Measurements from ENCODE around the gene RELT. TPM values are rescaled to one million over a fixed set of nuclear protein-coding genes. Genes with fewer than 3 reads are reported as not detected.

The RELT gene
- total RNA-seq, 1 experiment from 2014 or later: 10.1 TPM

GRCh38 chr11:73405146-73405510 lies 28.9 kb downstream of the RELT start:
- Histone ChIP-seq H3K36me3 (peaks cover under 1% of the 10 kb centered on the region; the same call in 1 of the 2 replicates), H3K27me3 (no peaks in the 10 kb centered on the region), H3K4me3 (no peak overlapping the region), H3K4me1 (peaks cover under 1% of the 10 kb centered on the region; the same call in 1 of the 2 replicates), H3K9me3 (replicated peaks) (no peaks in the 10 kb centered on the region), H3K27ac (no peak overlapping the region)
- DNase-seq: no peak

- Histone ChIP-seq H3K36me3 (no peaks in the 10 kb centered on the region; the same call in 1 of the 2 replicates), H3K4me3 (no peak overlapping the region), H3K4me1 (no peaks in the 10 kb centered on the region), H3K27me3 (no peaks in the 10 kb centered on the region), H3K27ac (no peak overlapping the region), H3K9me3 (replicated peaks) (no peaks in the 10 kb centered on the region)
- DNase-seq: no peak
Measured at GRCh38 chr11:73406131-73406530, 29.9 kb downstream of the RELT start.

- Histone ChIP-seq H3K27me3 (no peaks in the 10 kb centered on the region), H3K4me1 (no peaks in the 10 kb centered on the region), H3K36me3 (no peaks in the 10 kb centered on the region; the same call in 1 of the 2 replicates), H3K4me3 (no peak overlapping the region), H3K9me3 (replicated peaks) (no peaks in the 10 kb centered on the region), H3K27ac (no peak overlapping the region)
- DNase-seq: no peak
Measured at GRCh38 chr11:73406619-73407018, 30.4 kb downstream of the RELT start.

- no peaks in the 10 kb centered on the region; the same call in 1 of the 2 replicates for H3K36me3 ChIP-seq
- no peaks in the 10 kb centered on the region for H3K4me1 ChIP-seq
- H3K4me3 ChIP-seq: no peak overlapping the region
- H3K27ac ChIP-seq: no peak overlapping the region
- DNase-seq: no peak
- H3K9me3 ChIP-seq (replicated peaks): no peaks in the 10 kb centered on the region
- H3K27me3 ChIP-seq: no peaks in the 10 kb centered on the region
Measured at GRCh38 chr11:73409431-73409830, 33.2 kb downstream of the RELT start.

GRCh38 chr11:73410627-73411026 lies 34.4 kb downstream of the RELT start:
- no peaks in the 10 kb centered on the region; the same call in 1 of the 2 replicates for H3K36me3 ChIP-seq
- DNase-seq: no peak
- H3K9me3 ChIP-seq (replicated peaks): no peaks in the 10 kb centered on the region
- no peak overlapping the region for H3K4me3 ChIP-seq
- no peak overlapping the region for H3K27ac ChIP-seq
- H3K4me1 ChIP-seq: no peaks in the 10 kb centered on the region; the same call in 1 of the 2 replicates
- no peaks in the 10 kb centered on the region for H3K27me3 ChIP-seq

- H3K4me3 ChIP-seq: no peak overlapping the region
- H3K4me1 ChIP-seq: no peaks in the 10 kb centered on the region; the same call in 1 of the 2 replicates
- no peak for DNase-seq
- H3K9me3 ChIP-seq (replicated peaks): no peaks in the 10 kb centered on the region
- H3K36me3 ChIP-seq: no peaks in the 10 kb centered on the region; the same call in 1 of the 2 replicates
- H3K27ac ChIP-seq: no peak overlapping the region
- H3K27me3 ChIP-seq: no peaks in the 10 kb centered on the region
Measured at GRCh38 chr11:73411031-73411430, 34.8 kb downstream of the RELT start.

- Histone ChIP-seq H3K9me3 (replicated peaks) (no peaks in the 10 kb centered on the region), H3K27me3 (no peaks in the 10 kb centered on the region), H3K4me1 (no peaks in the 10 kb centered on the region; the same call in 1 of the 2 replicates), H3K4me3 (no peak overlapping the region), H3K27ac (no peak overlapping the region), H3K36me3 (no peaks in the 10 kb centered on the region; the same call in 1 of the 2 replicates)
- DNase-seq: no peak
Measured at GRCh38 chr11:73412308-73412707, 36.1 kb downstream of the RELT start.

GRCh38 chr11:73413256-73413655 lies 37.1 kb downstream of the RELT start:
- no peaks in the 10 kb centered on the region for H3K36me3 ChIP-seq
- DNase-seq: no peak
- H3K27ac ChIP-seq: no peak overlapping the region
- H3K9me3 ChIP-seq (replicated peaks): no peaks in the 10 kb centered on the region
- no peaks in the 10 kb centered on the region; the same call in 1 of the 2 replicates for H3K4me1 ChIP-seq
- no peak overlapping the region for H3K4me3 ChIP-seq
- no peaks in the 10 kb centered on the region for H3K27me3 ChIP-seq

- H3K27ac ChIP-seq: no peak overlapping the region
- H3K4me1 ChIP-seq: no peaks in the 10 kb centered on the region; the same call in 1 of the 2 replicates
- H3K27me3 ChIP-seq: no peaks in the 10 kb centered on the region
- H3K4me3 ChIP-seq: no peak overlapping the region
- H3K36me3 ChIP-seq: no peaks in the 10 kb centered on the region
- no peak for DNase-seq
- H3K9me3 ChIP-seq (replicated peaks): no peaks in the 10 kb centered on the region
Measured at GRCh38 chr11:73414977-73415651, 38.9 kb downstream of the RELT start.

- Histone ChIP-seq H3K27me3 (no peaks in the 10 kb centered on the region), H3K27ac (no peak overlapping the region)
Measured at GRCh38 chr11:73415854-73416615, 39.8 kb downstream of the RELT start.

GRCh38 chr11:73416786-73417185 lies 40.6 kb downstream of the RELT start:
- H3K27ac ChIP-seq: no peak overlapping the region
- no peak overlapping the region for H3K4me3 ChIP-seq
- no peaks in the 10 kb centered on the region for H3K9me3 ChIP-seq (replicated peaks)
- no peaks in the 10 kb centered on the region; the same call in 1 of the 2 replicates for H3K4me1 ChIP-seq
- DNase-seq: no peak
- no peaks in the 10 kb centered on the region for H3K27me3 ChIP-seq
- no peaks in the 10 kb centered on the region for H3K36me3 ChIP-seq

More at GRCh38 chr11:73415854-73416615, 39.8 kb downstream of the RELT start:
- Histone ChIP-seq H3K36me3 (no peaks in the 10 kb centered on the region), H3K4me1 (no peaks in the 10 kb centered on the region; the same call in 1 of the 2 replicates), H3K4me3 (no peak overlapping the region), H3K9me3 (replicated peaks) (no peaks in the 10 kb centered on the region)
- no peak for DNase-seq

GRCh38 chr11:73420136-73420535 lies 43.9 kb downstream of the RELT start:
- no peaks in the 10 kb centered on the region for H3K27me3 ChIP-seq
- H3K27ac ChIP-seq: no peak overlapping the region
- no peaks in the 10 kb centered on the region for H3K9me3 ChIP-seq (replicated peaks)
- DNase-seq: no peak
- H3K36me3 ChIP-seq: no peaks in the 10 kb centered on the region
- H3K4me1 ChIP-seq: no peaks in the 10 kb centered on the region; the same call in 1 of the 2 replicates
- no peak overlapping the region for H3K4me3 ChIP-seq

GRCh38 chr11:73422886-73423285 lies 46.7 kb downstream of the RELT start:
- DNase-seq: no peak
- no peaks in the 10 kb centered on the region for H3K9me3 ChIP-seq (replicated peaks)

GRCh38 chr11:73423506-73423905 lies 47.3 kb downstream of the RELT start:
- Histone ChIP-seq H3K9me3 (replicated peaks) (no peaks in the 10 kb centered on the region), H3K36me3 (no peaks in the 10 kb centered on the region), H3K27me3 (no peaks in the 10 kb centered on the region), H3K4me1 (no peaks in the 10 kb centered on the region), H3K4me3 (no peak overlapping the region), H3K27ac (no peak overlapping the region)
- DNase-seq: no peak

More at GRCh38 chr11:73422886-73423285, 46.7 kb downstream of the RELT start:
- no peaks in the 10 kb centered on the region for H3K27me3 ChIP-seq
- H3K36me3 ChIP-seq: no peaks in the 10 kb centered on the region
- no peak overlapping the region for H3K4me3 ChIP-seq
- H3K27ac ChIP-seq: no peak overlapping the region
- no peaks in the 10 kb centered on the region for H3K4me1 ChIP-seq

GRCh38 chr11:73425108-73425507 lies 48.9 kb downstream of the RELT start:
- Histone ChIP-seq H3K9me3 (replicated peaks) (no peaks in the 10 kb centered on the region), H3K4me1 (no peaks in the 10 kb centered on the region), H3K27ac (no peak overlapping the region), H3K4me3 (no peak overlapping the region), H3K36me3 (no peaks in the 10 kb centered on the region), H3K27me3 (no peaks in the 10 kb centered on the region)
- no peak for DNase-seq
